GM23338 (cell line): ENCODE measurements around the gene MMP26. TPM values are rescaled to one million over a fixed set of nuclear protein-coding genes. Genes with fewer than 3 reads are reported as not detected.

ENCODE experiments used
- ATAC-seq: fragments of 200-7000 bp; cut with Tn5 transposase; 3 replicates; pipeline ENCODE4 v1.9.1; 2020
- DNase-seq: peaks from one replicate; pipeline ENCODE4 v3.0.0-alpha.2; 2015; ENCODE audit warnings: low spot score
- H2AFZ ChIP-seq: fragments of 200-600 bp; sonication (generic); 2 replicates; pipeline ENCODE4 v1.8.0; 2016; ENCODE audit warnings: antibody characterized with exemption, mild to moderate bottlenecking, moderate library complexity
- H3F3A ChIP-seq: fragments of 200-600 bp; sonication (generic); replicated peaks from 2 replicates; pipeline ENCODE4 v1.8.0; 2017; ENCODE audit warnings: antibody characterized with exemption, mixed run types, low read depth
- H3K27ac ChIP-seq: fragments of 200-600 bp; sonication (generic); 2 replicates; pipeline ENCODE4 v1.6.1; 2016; ENCODE audit warnings: low read depth
- H3K27me3 ChIP-seq: fragments of 200-600 bp; sonication (generic); 2 replicates; pipeline ENCODE4 v1.8.0; 2016; ENCODE audit warnings: mild to moderate bottlenecking, mixed run types, moderate library complexity; ENCODE audit not compliant: insufficient read depth
- H3K36me3 ChIP-seq: fragments of 200-600 bp; sonication (generic); 2 replicates; pipeline ENCODE4 v1.8.0; 2016; ENCODE audit warnings: mild to moderate bottlenecking; ENCODE audit not compliant: insufficient read depth
- H3K4me1 ChIP-seq: fragments of 200-600 bp; sonication (generic); 2 replicates; pipeline ENCODE4 v1.8.0; 2016; ENCODE audit warnings: mild to moderate bottlenecking, moderate library complexity; ENCODE audit not compliant: insufficient read depth
- H3K4me2 ChIP-seq: fragments of 200-600 bp; sonication (generic); 2 replicates; pipeline ENCODE4 v1.7.1; 2017; ENCODE audit warnings: mixed run types
- H3K4me3 ChIP-seq: fragments of 200-600 bp; sonication (generic); 2 replicates; pipeline ENCODE4 v1.6.1; 2016; ENCODE audit warnings: mixed run types
- H3K79me2 ChIP-seq: fragments of 200-600 bp; sonication (generic); replicated peaks from 2 replicates; pipeline ENCODE4 v1.8.0; 2017; ENCODE audit warnings: mild to moderate bottlenecking; ENCODE audit not compliant: insufficient read depth
- H3K9me2 ChIP-seq: fragments of 200-600 bp; sonication (generic); 2 replicates; pipeline ENCODE4 v1.8.0; 2017; ENCODE audit not compliant: insufficient read depth
- H4K20me1 ChIP-seq: fragments of 200-600 bp; sonication (generic); replicated peaks from 2 replicates; pipeline ENCODE4 v1.8.0; 2017; ENCODE audit warnings: mild to moderate bottlenecking; ENCODE audit not compliant: insufficient read depth
- H3K27ac Mint-ChIP-seq: 2 replicates; pipeline ENCODE4 v1.8.0; 2020; ENCODE audit warnings: inconsistent platforms, mild to moderate bottlenecking, moderate library complexity, mixed read lengths
- H3K27me3 Mint-ChIP-seq: 3 replicates; pipeline ENCODE4 v1.8.0; 2022; ENCODE audit warnings: low read depth, mild to moderate bottlenecking, moderate library complexity, mixed read lengths, inconsistent platforms; ENCODE audit not compliant: insufficient read depth, poor library complexity
- H3K36me3 Mint-ChIP-seq: 3 replicates; pipeline ENCODE4 v1.8.0; 2021; ENCODE audit warnings: low read depth, mild to moderate bottlenecking, inconsistent platforms, moderate library complexity, mixed read lengths
- H3K4me1 Mint-ChIP-seq: 3 replicates; pipeline ENCODE4 v1.8.0; 2020; ENCODE audit warnings: mild to moderate bottlenecking, inconsistent platforms, mixed read lengths
- H3K4me3 Mint-ChIP-seq: 3 replicates; pipeline ENCODE4 v1.8.0; 2021; ENCODE audit warnings: moderate library complexity, mild to moderate bottlenecking, inconsistent platforms, mixed read lengths
- H3K9me3 Mint-ChIP-seq: 3 replicates; pipeline ENCODE4 v1.8.0; 2020; ENCODE audit warnings: moderate library complexity, mild to moderate bottlenecking, inconsistent platforms, mixed read lengths
- CREB1 ChIP-seq: fragments of 250-450 bp; sonication (Bioruptor Pico); IDR thresholded peaks from 2 replicates; pipeline ENCODE4 v1.5.0; 2020; ENCODE audit warnings: low read depth, mild to moderate bottlenecking, moderate library complexity
- EZH2 ChIP-seq: fragments of 200-600 bp; sonication (generic); IDR thresholded peaks from one replicate; pipeline ENCODE4 v1.8.0; 2017; ENCODE audit warnings: antibody characterized with exemption, mild to moderate bottlenecking, low read depth; ENCODE audit not compliant: unreplicated experiment
- EZH2phosphoT487 ChIP-seq: fragments of 200-600 bp; sonication (generic); IDR thresholded peaks from one replicate; pipeline ENCODE4 v1.8.1; 2018; ENCODE audit warnings: antibody characterized with exemption; ENCODE audit not compliant: unreplicated experiment
- JUNB ChIP-seq: IDR thresholded peaks from one replicate; pipeline ENCODE4 v1.6.1; 2016; ENCODE audit warnings: antibody characterized with exemption; ENCODE audit not compliant: unreplicated experiment
- NANOG ChIP-seq: IDR thresholded peaks from 2 replicates; pipeline ENCODE4 v1.6.1; 2016; ENCODE audit warnings: antibody characterized with exemption, borderline replicate concordance
- POLR2AphosphoS5 ChIP-seq: IDR thresholded peaks from 2 replicates; pipeline ENCODE4 v1.6.1; 2016; ENCODE audit warnings: antibody characterized with exemption, low read depth
- STAT1 ChIP-seq: IDR thresholded peaks from one replicate; pipeline ENCODE4 v1.6.1; 2016; ENCODE audit warnings: antibody characterized with exemption; ENCODE audit not compliant: unreplicated experiment
- ZNF114 ChIP-seq: fragments of 250-450 bp; sonication (Bioruptor Pico); IDR thresholded peaks from 2 replicates; pipeline ENCODE4 v1.5.0; 2020; ENCODE audit warnings: mild to moderate bottlenecking, moderate library complexity
- ZNF331 ChIP-seq: fragments of 250-450 bp; sonication (Bioruptor Pico); IDR thresholded peaks from 2 replicates; pipeline ENCODE4 v1.5.0; 2020; ENCODE audit warnings: low read depth, mild to moderate bottlenecking, moderate library complexity
- polyA plus RNA-seq: library from polyadenylated mRNA; unstranded; fragments of >200 nt; fragmentation: Nextera tagmentation; extraction: Ambion mirVana; gene quantifications from 2 replicates; pipeline ENCODE4 v1.2.1, GENCODE V29; 2016
- total RNA-seq: library from RNA; depleted of rRNA; stranded (reverse); fragments of >200 nt; shearing (Covaris generic); gene quantifications from 2 replicates; pipeline ENCODE4 v1.2.3, GENCODE V29; 2014
- TF ChIP-seq, protein P1 (sequence below): IDR thresholded peaks from one replicate; pipeline ENCODE4 v1.6.1; 2018; ENCODE audit warnings: antibody characterized with exemption; ENCODE audit not compliant: unreplicated experiment
- TF ChIP-seq, protein P2 (sequence below): fragments of 250-450 bp; sonication (Bioruptor Pico); IDR thresholded peaks from 2 replicates; pipeline ENCODE4 v1.5.0; 2020; ENCODE audit warnings: mild to moderate bottlenecking, moderate library complexity
- TF ChIP-seq, protein P3 (sequence below): IDR thresholded peaks from 2 replicates; pipeline ENCODE4 v1.6.1; 2016; ENCODE audit warnings: antibody characterized with exemption
- TF ChIP-seq, protein P4 (sequence below), 2 experiments: fragments of 200-600 bp in 1 of 2; sonication (generic) in 1 of 2; conservative IDR thresholded peaks; 2 replicates each; pipeline versions ENCODE4 v1.5.1 to v1.6.1; 2016 to 2017; ENCODE audit warnings: antibody characterized with exemption in 2 of 2, low read depth in 2 of 2, mild to moderate bottlenecking in 2 of 2, moderate library complexity in 1 of 2

The MMP26 gene
- total and polyA plus RNA-seq, 2 experiments from 2014 or later, result not detected

DNA sequence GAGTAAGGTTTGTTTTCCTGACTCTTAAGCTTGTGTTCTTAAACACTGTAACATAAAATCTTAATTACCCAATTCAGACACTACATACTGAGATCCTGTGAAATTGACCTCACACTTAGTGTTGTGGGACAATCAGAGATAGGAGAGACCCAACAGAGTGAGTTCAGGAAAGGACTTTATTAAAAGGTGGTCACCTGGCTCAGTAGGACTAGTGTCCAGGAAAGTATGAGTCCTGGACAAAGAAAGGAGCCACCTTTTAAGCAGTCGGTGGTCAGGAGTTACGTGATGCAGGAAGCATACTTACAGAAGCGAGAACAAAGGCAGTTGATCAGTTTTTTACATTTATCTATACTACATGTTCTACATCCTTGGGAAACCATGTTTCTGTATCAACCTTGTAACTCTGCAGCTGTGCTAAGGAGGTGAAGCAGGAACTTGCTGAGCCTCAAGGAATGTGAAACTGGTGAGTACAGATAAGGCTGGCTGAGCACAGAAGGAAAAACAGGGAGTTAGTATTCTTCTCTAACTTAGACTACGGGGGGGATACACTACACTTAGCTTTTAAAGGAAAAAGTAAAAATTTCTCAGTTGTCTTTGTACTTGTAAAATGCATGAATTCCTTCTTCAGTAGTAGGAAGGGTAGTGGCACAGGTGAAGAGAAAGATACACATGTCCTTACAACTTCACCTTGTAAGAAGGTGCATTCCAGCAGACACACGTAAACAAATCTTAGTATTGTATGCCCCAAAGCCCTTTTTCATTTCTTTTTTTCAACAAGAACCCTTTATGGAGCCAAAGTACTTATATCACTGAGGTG lies 45.7 kb upstream of the MMP26 start:
- Histone ChIP-seq H3K9me2 (no peaks in the 10 kb centered on the region), H3K79me2 (no peaks in the 10 kb centered on the region), H3K27me3 (no peaks in the 10 kb centered on the region), H4K20me1 (no peaks in the 10 kb centered on the region), H3K27ac (no peak overlapping the region), H3F3A (no peaks in the 10 kb centered on the region), H2AFZ (0 out of 2 replicates have a peak overlapping the region, but pooled peaks have one; percentile 43), H3K4me3 (no peak overlapping the region), H3K36me3 (no peaks in the 10 kb centered on the region), H3K4me2 (no peak overlapping the region), H3K4me1 (no peaks in the 10 kb centered on the region)
- Mint-ChIP-seq H3K36me3 (no peaks in the 10 kb centered on the region; the same call in 2 of the 3 replicates), H3K4me1 (peaks cover 4% of the 10 kb centered on the region; the same call in 1 of the 3 replicates), H3K9me3 (no peaks in the 10 kb centered on the region; the same call in 2 of the 3 replicates), H3K27ac (no peak overlapping the region), H3K4me3 (no peak overlapping the region), H3K27me3 (peaks cover 4% of the 10 kb centered on the region)
- DNase-seq, result no peak
- no peak for TF ChIP-seq JUNB
- TF ChIP-seq EZH2, result no peak
- no peak for TF ChIP-seq ZNF114 (CRISPR knock-in tag)
- no peak for TF ChIP-seq POLR2AphosphoS5
- no peak for TF ChIP-seq EZH2phosphoT487
- TF ChIP-seq NANOG, result no peak
- TF ChIP-seq, protein P1, sequence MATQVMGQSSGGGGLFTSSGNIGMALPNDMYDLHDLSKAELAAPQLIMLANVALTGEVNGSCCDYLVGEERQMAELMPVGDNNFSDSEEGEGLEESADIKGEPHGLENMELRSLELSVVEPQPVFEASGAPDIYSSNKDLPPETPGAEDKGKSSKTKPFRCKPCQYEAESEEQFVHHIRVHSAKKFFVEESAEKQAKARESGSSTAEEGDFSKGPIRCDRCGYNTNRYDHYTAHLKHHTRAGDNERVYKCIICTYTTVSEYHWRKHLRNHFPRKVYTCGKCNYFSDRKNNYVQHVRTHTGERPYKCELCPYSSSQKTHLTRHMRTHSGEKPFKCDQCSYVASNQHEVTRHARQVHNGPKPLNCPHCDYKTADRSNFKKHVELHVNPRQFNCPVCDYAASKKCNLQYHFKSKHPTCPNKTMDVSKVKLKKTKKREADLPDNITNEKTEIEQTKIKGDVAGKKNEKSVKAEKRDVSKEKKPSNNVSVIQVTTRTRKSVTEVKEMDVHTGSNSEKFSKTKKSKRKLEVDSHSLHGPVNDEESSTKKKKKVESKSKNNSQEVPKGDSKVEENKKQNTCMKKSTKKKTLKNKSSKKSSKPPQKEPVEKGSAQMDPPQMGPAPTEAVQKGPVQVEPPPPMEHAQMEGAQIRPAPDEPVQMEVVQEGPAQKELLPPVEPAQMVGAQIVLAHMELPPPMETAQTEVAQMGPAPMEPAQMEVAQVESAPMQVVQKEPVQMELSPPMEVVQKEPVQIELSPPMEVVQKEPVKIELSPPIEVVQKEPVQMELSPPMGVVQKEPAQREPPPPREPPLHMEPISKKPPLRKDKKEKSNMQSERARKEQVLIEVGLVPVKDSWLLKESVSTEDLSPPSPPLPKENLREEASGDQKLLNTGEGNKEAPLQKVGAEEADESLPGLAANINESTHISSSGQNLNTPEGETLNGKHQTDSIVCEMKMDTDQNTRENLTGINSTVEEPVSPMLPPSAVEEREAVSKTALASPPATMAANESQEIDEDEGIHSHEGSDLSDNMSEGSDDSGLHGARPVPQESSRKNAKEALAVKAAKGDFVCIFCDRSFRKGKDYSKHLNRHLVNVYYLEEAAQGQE, result no peak
- no peak for TF ChIP-seq CREB1 (CRISPR knock-in tag)
- TF ChIP-seq, protein P2, sequence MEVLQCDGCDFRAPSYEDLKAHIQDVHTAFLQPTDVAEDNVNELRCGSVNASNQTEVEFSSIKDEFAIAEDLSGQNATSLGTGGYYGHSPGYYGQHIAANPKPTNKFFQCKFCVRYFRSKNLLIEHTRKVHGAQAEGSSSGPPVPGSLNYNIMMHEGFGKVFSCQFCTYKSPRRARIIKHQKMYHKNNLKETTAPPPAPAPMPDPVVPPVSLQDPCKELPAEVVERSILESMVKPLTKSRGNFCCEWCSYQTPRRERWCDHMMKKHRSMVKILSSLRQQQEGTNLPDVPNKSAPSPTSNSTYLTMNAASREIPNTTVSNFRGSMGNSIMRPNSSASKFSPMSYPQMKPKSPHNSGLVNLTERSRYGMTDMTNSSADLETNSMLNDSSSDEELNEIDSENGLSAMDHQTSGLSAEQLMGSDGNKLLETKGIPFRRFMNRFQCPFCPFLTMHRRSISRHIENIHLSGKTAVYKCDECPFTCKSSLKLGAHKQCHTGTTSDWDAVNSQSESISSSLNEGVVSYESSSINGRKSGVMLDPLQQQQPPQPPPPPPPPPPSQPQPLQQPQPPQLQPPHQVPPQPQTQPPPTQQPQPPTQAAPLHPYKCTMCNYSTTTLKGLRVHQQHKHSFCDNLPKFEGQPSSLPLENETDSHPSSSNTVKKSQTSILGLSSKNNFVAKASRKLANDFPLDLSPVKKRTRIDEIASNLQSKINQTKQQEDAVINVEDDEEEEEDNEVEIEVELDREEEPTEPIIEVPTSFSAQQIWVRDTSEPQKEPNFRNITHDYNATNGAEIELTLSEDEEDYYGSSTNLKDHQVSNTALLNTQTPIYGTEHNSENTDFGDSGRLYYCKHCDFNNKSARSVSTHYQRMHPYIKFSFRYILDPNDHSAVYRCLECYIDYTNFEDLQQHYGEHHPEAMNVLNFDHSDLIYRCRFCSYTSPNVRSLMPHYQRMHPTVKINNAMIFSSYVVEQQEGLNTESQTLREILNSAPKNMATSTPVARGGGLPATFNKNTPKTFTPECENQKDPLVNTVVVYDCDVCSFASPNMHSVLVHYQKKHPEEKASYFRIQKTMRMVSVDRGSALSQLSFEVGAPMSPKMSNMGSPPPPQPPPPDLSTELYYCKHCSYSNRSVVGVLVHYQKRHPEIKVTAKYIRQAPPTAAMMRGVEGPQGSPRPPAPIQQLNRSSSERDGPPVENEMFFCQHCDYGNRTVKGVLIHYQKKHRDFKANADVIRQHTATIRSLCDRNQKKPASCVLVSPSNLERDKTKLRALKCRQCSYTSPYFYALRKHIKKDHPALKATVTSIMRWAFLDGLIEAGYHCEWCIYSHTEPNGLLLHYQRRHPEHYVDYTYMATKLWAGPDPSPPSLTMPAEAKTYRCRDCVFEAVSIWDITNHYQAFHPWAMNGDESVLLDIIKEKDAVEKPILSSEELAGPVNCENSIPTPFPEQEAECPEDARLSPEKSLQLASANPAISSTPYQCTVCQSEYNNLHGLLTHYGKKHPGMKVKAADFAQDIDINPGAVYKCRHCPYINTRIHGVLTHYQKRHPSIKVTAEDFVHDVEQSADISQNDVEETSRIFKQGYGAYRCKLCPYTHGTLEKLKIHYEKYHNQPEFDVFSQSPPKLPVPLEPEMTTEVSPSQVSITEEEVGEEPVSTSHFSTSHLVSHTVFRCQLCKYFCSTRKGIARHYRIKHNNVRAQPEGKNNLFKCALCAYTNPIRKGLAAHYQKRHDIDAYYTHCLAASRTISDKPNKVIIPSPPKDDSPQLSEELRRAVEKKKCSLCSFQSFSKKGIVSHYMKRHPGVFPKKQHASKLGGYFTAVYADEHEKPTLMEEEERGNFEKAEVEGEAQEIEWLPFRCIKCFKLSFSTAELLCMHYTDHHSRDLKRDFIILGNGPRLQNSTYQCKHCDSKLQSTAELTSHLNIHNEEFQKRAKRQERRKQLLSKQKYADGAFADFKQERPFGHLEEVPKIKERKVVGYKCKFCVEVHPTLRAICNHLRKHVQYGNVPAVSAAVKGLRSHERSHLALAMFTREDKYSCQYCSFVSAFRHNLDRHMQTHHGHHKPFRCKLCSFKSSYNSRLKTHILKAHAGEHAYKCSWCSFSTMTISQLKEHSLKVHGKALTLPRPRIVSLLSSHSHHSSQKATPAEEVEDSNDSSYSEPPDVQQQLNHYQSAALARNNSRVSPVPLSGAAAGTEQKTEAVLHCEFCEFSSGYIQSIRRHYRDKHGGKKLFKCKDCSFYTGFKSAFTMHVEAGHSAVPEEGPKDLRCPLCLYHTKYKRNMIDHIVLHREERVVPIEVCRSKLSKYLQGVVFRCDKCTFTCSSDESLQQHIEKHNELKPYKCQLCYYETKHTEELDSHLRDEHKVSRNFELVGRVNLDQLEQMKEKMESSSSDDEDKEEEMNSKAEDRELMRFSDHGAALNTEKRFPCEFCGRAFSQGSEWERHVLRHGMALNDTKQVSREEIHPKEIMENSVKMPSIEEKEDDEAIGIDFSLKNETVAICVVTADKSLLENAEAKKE (CRISPR knock-in tag), result no peak
- TF ChIP-seq ZNF331 (CRISPR knock-in tag), result no peak
- TF ChIP-seq, protein P3, sequence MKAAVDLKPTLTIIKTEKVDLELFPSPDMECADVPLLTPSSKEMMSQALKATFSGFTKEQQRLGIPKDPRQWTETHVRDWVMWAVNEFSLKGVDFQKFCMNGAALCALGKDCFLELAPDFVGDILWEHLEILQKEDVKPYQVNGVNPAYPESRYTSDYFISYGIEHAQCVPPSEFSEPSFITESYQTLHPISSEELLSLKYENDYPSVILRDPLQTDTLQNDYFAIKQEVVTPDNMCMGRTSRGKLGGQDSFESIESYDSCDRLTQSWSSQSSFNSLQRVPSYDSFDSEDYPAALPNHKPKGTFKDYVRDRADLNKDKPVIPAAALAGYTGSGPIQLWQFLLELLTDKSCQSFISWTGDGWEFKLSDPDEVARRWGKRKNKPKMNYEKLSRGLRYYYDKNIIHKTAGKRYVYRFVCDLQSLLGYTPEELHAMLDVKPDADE, result no peak
- no peak for TF ChIP-seq STAT1
- TF ChIP-seq, protein P4, sequence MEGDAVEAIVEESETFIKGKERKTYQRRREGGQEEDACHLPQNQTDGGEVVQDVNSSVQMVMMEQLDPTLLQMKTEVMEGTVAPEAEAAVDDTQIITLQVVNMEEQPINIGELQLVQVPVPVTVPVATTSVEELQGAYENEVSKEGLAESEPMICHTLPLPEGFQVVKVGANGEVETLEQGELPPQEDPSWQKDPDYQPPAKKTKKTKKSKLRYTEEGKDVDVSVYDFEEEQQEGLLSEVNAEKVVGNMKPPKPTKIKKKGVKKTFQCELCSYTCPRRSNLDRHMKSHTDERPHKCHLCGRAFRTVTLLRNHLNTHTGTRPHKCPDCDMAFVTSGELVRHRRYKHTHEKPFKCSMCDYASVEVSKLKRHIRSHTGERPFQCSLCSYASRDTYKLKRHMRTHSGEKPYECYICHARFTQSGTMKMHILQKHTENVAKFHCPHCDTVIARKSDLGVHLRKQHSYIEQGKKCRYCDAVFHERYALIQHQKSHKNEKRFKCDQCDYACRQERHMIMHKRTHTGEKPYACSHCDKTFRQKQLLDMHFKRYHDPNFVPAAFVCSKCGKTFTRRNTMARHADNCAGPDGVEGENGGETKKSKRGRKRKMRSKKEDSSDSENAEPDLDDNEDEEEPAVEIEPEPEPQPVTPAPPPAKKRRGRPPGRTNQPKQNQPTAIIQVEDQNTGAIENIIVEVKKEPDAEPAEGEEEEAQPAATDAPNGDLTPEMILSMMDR (conservative IDR thresholded peaks at IDR 0.05; ENCODE audit: low read depth in 2 of 2), result no peak
- no peak for ATAC-seq
